ENCODE data around the gene UBR4.
"Not testable (repeated sequence)": the region's sequence is repeated elsewhere in the genome, so short reads cannot be mapped to it uniquely, and the experiment has no call there.

The UBR4 gene

GRCh38 chr1:19209990-19210771, at the start of gene UBR4:
Gene UBR4 (minus strand): TSS chr1:19210266. CDS start chr1:19210248, 18 bp downstream.
- peak; percentile 65 for DNase-seq (ENCODE audit: low read depth, low spot score)

GRCh38 chr1:19258353-19258752, 48.3 kb upstream of the UBR4 start:
- DNase-seq (ENCODE audit: low read depth, low spot score), result no peak

GRCh38 chr1:19257178-19257914, 47.3 kb upstream of the UBR4 start:
- no peak for DNase-seq (ENCODE audit: low read depth, low spot score)

GRCh38 chr1:19256301-19256700, 46.2 kb upstream of the UBR4 start:
- not testable (repeated sequence) for DNase-seq (ENCODE audit: low read depth, low spot score)

- no peak for DNase-seq (ENCODE audit: low read depth, low spot score)
Measured at GRCh38 chr1:19255288-19255687, 45.2 kb upstream of the UBR4 start.

GRCh38 chr1:19254416-19254815, 44.4 kb upstream of the UBR4 start:
- DNase-seq (ENCODE audit: low read depth, low spot score), result no peak

GRCh38 chr1:19251305-19252196, 41.5 kb upstream of the UBR4 start, which contains the start of the genes EMC1 and MRTO4:
Gene EMC1 (minus strand): TSS chr1:19251524. CDS start chr1:19251509, 15 bp downstream.
Gene MRTO4 (plus strand): TSS chr1:19251805. CDS start chr1:19251836, 31 bp downstream.
- DNase-seq (ENCODE audit: low read depth, low spot score), result peak; percentile 38

GRCh38 chr1:19250629-19251304, 40.7 kb upstream of the UBR4 start:
- no peak for DNase-seq (ENCODE audit: low read depth, low spot score)

- DNase-seq (ENCODE audit: low read depth, low spot score), result no peak
Measured at GRCh38 chr1:19240673-19241538, 30.8 kb upstream of the UBR4 start.

GRCh38 chr1:19239876-19240275, 29.8 kb upstream of the UBR4 start:
- DNase-seq (ENCODE audit: low read depth, low spot score), result no peak

- DNase-seq (ENCODE audit: low read depth, low spot score), result no peak
Measured at GRCh38 chr1:19234224-19234623, 24.2 kb upstream of the UBR4 start.

GRCh38 chr1:19232524-19232846, 22.4 kb upstream of the UBR4 start:
- no peak for DNase-seq (ENCODE audit: low read depth, low spot score)

GRCh38 chr1:19231736-19232523, 21.9 kb upstream of the UBR4 start:
- DNase-seq (ENCODE audit: low read depth, low spot score), result not testable (repeated sequence)

- no peak for DNase-seq (ENCODE audit: low read depth, low spot score)
Measured at GRCh38 chr1:19229828-19230325, 19.8 kb upstream of the UBR4 start.

- DNase-seq (ENCODE audit: low read depth, low spot score), result no peak
Measured at GRCh38 chr1:19229229-19229628, 19.2 kb upstream of the UBR4 start.

- no peak for DNase-seq (ENCODE audit: low read depth, low spot score)
Measured at GRCh38 chr1:19222979-19223824, 13.1 kb upstream of the UBR4 start.

GRCh38 chr1:19222573-19222972, 12.5 kb upstream of the UBR4 start:
- no peak for DNase-seq (ENCODE audit: low read depth, low spot score)

GRCh38 chr1:19220991-19221390, 10.9 kb upstream of the UBR4 start:
- no peak for DNase-seq (ENCODE audit: low read depth, low spot score)

All from iPS DF 19.7 (cell line).